ENCODE results near the gene SLC3A2.

The SLC3A2 gene

GRCh38 chr11:62875698-62876478 lies 4.8 kb upstream of the SLC3A2 start:
- in situ Hi-C loops (cut with MboI; ENCODE audit: low sequenced_read_pairs) = no loop called here

GRCh38 chr11:62876712-62877111 lies 4.0 kb upstream of the SLC3A2 start:
- in situ Hi-C loops (cut with MboI; ENCODE audit: low sequenced_read_pairs) = no loop called here

- in situ Hi-C loops (cut with MboI; ENCODE audit: low sequenced_read_pairs) = no loop called here
Measured at GRCh38 chr11:62879235-62879978, 1.3 kb upstream of the SLC3A2 start.

GRCh38 chr11:62880231-62880802 lies 379 bp upstream of the SLC3A2 start:
- in situ Hi-C loops (cut with MboI; ENCODE audit: low sequenced_read_pairs) = no loop called here

- in situ Hi-C loops (cut with MboI; ENCODE audit: low sequenced_read_pairs) = no loop called here
Measured at GRCh38 chr11:62881579-62882430, 1.1 kb downstream of the SLC3A2 start.

GRCh38 chr11:62882431-62882749 lies 1.7 kb downstream of the SLC3A2 start:
- in situ Hi-C loops (cut with MboI; ENCODE audit: low sequenced_read_pairs) = no loop called here

- in situ Hi-C loops (cut with MboI; ENCODE audit: low sequenced_read_pairs) = no loop called here
Measured at GRCh38 chr11:62882788-62883501, 2.2 kb downstream of the SLC3A2 start.

GRCh38 chr11:62883673-62884072 lies 3.0 kb downstream of the SLC3A2 start:
- in situ Hi-C loops (cut with MboI; ENCODE audit: low sequenced_read_pairs) = no loop called here

- in situ Hi-C loops (cut with MboI; ENCODE audit: low sequenced_read_pairs) = no loop called here
Measured at GRCh38 chr11:62885137-62885750, 4.5 kb downstream of the SLC3A2 start.

- in situ Hi-C loops (cut with MboI; ENCODE audit: low sequenced_read_pairs) = no loop called here
Measured at GRCh38 chr11:62888406-62888805, 7.7 kb downstream of the SLC3A2 start.

- in situ Hi-C loops (cut with MboI; ENCODE audit: low sequenced_read_pairs) = no loop called here
Measured at GRCh38 chr11:62889126-62889483, 8.4 kb downstream of the SLC3A2 start.

GRCh38 chr11:62889484-62890437 lies 9.1 kb downstream of the SLC3A2 start:
- in situ Hi-C loops (cut with MboI; ENCODE audit: low sequenced_read_pairs) = no loop called here

GRCh38 chr11:62892077-62892922 lies 11.6 kb downstream of the SLC3A2 start:
- in situ Hi-C loops (cut with MboI; ENCODE audit: low sequenced_read_pairs) = no loop called here

GRCh38 chr11:62895501-62895900 lies 14.8 kb downstream of the SLC3A2 start:
- in situ Hi-C loops (cut with MboI; ENCODE audit: low sequenced_read_pairs) = no loop called here

GRCh38 chr11:62896049-62896448 lies 15.4 kb downstream of the SLC3A2 start:
- in situ Hi-C loops (cut with MboI; ENCODE audit: low sequenced_read_pairs) = no loop called here

- in situ Hi-C loops (cut with MboI; ENCODE audit: low sequenced_read_pairs) = no loop called here
Measured at GRCh38 chr11:62897311-62897710, 16.6 kb downstream of the SLC3A2 start.

- in situ Hi-C loops (cut with MboI; ENCODE audit: low sequenced_read_pairs) = no loop called here
Measured at GRCh38 chr11:62898027-62898426, 17.3 kb downstream of the SLC3A2 start.

- in situ Hi-C loops (cut with MboI; ENCODE audit: low sequenced_read_pairs) = loop anchor here (10.0 to 25.0 kb wide), 2 partner anchors 122 to 734 kb away; no protein-coding TSS in a partner anchor
Measured at GRCh38 chr11:62902932-62903331, 22.2 kb downstream of the SLC3A2 start.

Measured in HL-60/S4 treated with retinoic acid at 250 ng/mL for 4 days and 3 days (cell line).